GM18517 (cell line): ENCODE data around the gene RPL36AL.
A peak's percentile ranks its signal among the peaks of the same experiment; 100 is the strongest.
"Not testable (repeated sequence)": the region's sequence is repeated elsewhere in the genome, so short reads cannot be mapped to it uniquely, and the experiment has no call there.

Experiments
- ATAC-seq: cut with Tn5 transposase; IDR thresholded peaks from one replicate; pipeline ENCODE4 v1.9.1; 2021; ENCODE audit warnings: mild to moderate bottlenecking, moderate library complexity; ENCODE audit not compliant: unreplicated experiment

The RPL36AL gene

GRCh38 chr14:49619730-49620129 lies 696 bp downstream of the RPL36AL start:
- ATAC-seq, result no peak

GRCh38 chr14:49619273-49619672 lies 1.2 kb downstream of the RPL36AL start:
- ATAC-seq, result not testable (repeated sequence)

- no peak for ATAC-seq
These were observed 2.4 kb downstream of the RPL36AL start for GRCh38 chr14:49617852-49618519.

GRCh38 chr14:49615776-49616175 lies 4.7 kb downstream of the RPL36AL start:
- no peak for ATAC-seq

GRCh38 chr14:49614196-49614595 lies 6.2 kb downstream of the RPL36AL start:
- no peak for ATAC-seq

- no peak for ATAC-seq
These were observed 7.8 kb downstream of the RPL36AL start for GRCh38 chr14:49612671-49613070.

GRCh38 chr14:49612251-49612650 lies 8.2 kb downstream of the RPL36AL start:
- no peak for ATAC-seq

GRCh38 chr14:49607583-49607982 lies 12.8 kb downstream of the RPL36AL start:
- no peak for ATAC-seq

- ATAC-seq, result peak; percentile 45
These were observed 21.7 kb downstream of the RPL36AL start, which contains the start of gene LRR1 for GRCh38 chr14:49598485-49599300. TSS of gene LRR1 (plus strand) at chr14:49598940. CDS start at chr14:49599021, 81 bp downstream.

GRCh38 chr14:49598189-49598484 lies 22.3 kb downstream of the RPL36AL start:
- ATAC-seq, result peak; percentile 2

- no peak for ATAC-seq
These were observed 25.9 kb downstream of the RPL36AL start for GRCh38 chr14:49594347-49595091.

- ATAC-seq, result no peak
These were observed 27.4 kb downstream of the RPL36AL start for GRCh38 chr14:49593016-49593415.

- no peak for ATAC-seq
These were observed 31.0 kb downstream of the RPL36AL start for GRCh38 chr14:49589387-49589786.

- peak; percentile 42 for ATAC-seq
These were observed 33.6 kb downstream of the RPL36AL start for GRCh38 chr14:49586673-49587460.

- peak; percentile 92 for ATAC-seq
These were observed 34.4 kb downstream of the RPL36AL start, which contains the start of gene RPS29 for GRCh38 chr14:49585803-49586672. TSS of gene RPS29 (minus strand) at chr14:49586380. CDS start at chr14:49586346, 34 bp downstream.

- not testable (repeated sequence) for ATAC-seq
These were observed 35.3 kb downstream of the RPL36AL start for GRCh38 chr14:49584981-49585640.

GRCh38 chr14:49584058-49584457 lies 36.4 kb downstream of the RPL36AL start:
- ATAC-seq, result no peak

- ATAC-seq, result no peak
These were observed 36.8 kb downstream of the RPL36AL start for GRCh38 chr14:49583629-49584028.
